Activated gamma-delta T cell (primary cell): ENCODE results near the gene AMPD3.

Source experiments
- DNase-seq: peaks from one replicate; lab custom pipeline; 2025; lab: John Stamatoyannopoulos, UW

The AMPD3 gene

GRCh38 chr11:10460611-10461275, 5.7 kb downstream of the AMPD3 start:
- no peak for DNase-seq

- no peak for DNase-seq
Measured at GRCh38 chr11:10461276-10461790, 6.3 kb downstream of the AMPD3 start.

DNA sequence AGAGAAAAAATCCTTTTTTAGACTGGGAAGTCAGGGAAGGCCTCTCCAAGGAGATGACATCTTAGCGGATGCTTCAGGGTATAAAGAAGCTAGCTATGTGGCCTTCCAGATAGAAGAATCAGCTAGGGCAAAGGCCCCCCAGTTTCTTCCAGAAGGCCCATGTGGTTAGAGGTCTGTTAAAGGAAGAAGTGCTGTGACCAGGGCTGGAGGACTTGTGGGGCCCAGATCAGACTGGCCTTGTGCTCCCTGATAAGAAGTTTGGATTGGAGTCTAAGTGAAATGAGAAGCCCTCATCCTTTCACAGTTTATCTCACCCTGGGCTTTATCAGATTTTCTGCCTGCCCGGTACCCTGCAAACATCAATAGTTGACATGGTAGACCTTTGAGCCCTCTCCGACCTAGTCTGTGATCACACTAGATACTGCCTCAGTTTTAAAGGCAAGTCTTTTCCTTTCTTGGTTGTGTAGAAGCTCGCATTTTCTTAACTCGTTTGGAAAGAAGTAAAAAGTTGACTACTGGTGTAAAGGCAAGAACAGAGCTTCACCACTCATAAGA, 7.8 kb downstream of the AMPD3 start:
- DNase-seq: no peak

- no peak for DNase-seq
Measured at GRCh38 chr11:10473371-10473770, 18.3 kb downstream of the AMPD3 start.

DNA sequence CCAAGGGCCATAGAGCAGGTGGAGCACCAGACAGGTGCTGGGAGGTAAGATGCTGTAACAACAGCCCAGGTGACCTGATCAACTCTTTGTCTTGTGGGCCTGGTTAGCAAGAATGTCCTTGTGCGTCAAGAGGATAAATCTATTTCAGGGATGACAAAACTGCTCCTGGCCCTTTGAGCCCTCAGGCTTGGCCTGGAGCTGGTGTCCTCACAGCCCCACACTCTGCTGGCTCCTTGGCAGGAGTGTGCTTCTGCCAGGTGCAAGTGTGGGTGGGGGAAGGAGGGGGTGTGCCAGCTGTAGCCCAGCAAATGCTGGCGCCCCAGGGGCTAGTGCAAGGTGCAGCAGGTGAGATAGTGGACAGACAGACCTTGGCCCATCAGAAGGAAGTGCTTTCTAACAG, 19.5 kb downstream of the AMPD3 start:
- no peak for DNase-seq

DNA sequence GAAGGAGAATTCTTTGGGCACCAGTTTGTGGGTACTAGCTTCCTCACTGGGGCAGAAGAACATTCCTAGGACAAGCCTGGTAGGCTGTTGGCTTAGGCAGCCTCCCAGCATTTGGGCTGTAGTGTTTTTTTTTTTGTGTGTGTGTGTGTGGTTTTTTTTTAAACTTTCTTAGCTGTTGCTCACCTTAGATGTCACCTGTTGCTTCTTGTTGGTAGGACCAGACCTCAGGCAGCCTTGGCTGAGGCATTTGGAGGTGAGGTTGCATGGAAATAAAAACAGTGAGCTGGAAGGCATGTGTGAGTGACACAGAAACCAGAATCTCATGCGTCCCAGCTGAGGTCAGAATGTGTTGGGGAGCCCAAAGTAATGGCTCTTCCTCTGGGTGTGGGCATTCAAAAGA, 21.3 kb downstream of the AMPD3 start:
- no peak for DNase-seq

DNA sequence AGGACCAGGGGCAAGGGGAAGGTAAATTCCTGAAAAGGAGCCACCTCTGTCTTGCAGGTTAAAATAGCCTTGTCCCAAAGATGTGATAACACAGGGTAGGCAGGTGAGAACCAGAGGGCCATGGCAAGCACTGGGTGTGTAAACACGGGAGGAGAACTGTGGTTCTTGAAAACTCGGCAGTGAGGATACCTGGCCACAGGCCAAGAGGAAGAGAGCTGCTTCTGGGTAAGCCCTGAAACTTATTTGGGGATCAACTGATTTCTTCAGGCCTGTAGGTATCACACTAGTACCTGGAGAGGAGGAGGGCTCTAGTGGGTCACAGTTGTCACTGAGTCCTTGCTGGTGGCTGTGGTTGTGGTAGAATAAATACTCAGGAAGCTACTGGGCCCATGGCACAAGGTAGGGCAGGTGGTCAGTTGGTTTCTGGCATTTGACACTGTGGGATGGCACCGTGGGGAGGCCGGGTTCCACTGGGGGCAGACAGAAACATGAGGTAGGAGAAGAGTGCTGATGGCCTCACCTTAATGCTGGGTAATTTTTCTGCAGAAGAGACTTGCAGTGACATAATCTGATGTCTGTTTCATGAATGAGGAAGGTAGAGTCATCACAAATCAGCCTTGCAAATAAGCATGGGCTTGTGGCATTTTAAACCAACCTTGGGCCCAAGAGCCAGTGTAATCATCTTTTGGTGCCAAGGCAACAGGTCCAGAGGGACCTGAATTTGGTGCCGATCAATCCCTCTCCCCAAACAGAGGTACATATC, 22.0 kb downstream of the AMPD3 start:
- no peak for DNase-seq

- DNase-seq: no peak
Measured at GRCh38 chr11:10477690-10478046, 22.6 kb downstream of the AMPD3 start.

DNA sequence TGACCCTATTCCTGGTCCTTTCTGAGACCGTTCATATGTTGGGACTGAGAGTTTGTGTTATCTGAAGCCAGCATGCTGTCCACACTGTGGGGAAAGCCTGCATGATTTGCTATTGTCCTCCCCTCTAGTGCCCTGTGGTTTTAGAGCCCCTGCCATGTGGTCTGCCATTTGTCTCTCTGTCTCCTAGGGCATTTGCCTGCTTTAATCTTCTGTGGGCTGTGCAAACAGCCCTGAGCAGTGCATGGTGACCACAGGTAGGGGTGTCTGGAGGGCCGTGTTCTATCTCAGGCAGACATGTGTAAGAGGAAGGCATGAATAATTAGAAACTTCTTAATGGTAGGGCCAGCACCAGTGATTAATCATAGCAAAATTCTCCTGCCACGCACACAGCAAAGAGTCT, 23.0 kb downstream of the AMPD3 start:
- DNase-seq: no peak

DNA sequence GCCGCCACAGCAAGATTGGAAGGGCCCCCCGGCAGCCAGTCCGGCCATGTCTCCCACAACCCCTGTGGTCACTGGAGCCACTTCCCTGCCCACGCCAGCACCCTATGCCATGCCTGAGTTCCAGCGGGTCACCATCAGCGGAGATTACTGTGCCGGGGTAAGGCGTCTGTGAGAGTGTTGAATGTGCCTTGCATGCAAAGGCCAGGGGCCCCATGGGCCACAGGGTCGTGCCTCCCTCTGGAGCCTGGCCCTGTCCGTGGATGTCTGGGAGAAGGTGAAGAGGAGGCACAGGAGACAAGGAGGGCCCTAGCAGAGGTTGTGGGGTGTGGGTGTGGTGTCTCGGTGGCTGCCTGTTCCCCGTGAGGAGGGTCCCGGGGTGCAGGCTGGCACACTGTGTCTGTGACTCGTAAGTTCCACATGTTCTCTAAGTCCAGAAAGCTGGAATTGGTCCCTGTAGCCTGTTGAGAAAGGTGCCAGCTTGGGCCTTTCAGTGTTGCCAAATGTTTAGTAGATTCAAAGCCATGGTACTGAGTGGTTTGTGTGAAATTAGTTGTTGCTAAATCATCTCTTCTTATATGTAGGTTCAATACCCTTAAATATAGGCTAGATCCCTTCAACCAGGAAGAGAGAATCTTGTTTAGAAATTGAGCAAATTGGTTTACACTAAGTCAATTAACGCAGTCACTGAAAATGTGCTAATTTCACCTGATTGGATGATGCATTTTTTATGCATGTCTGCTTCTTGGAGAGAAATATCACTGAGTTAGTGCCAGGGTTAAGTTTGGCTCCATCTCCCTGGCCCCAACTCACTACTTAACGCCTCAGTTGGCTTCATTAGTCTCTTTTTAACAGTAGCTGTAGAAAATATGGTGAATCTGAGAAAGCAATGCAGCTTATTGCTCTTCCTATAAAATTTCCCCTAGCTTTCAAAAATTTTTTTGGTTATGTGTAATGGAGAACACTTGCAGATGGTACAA, 23.8 kb downstream of the AMPD3 start:
- no peak for DNase-seq

GRCh38 chr11:10480026-10480425, 25.0 kb downstream of the AMPD3 start:
- DNase-seq: no peak

- DNase-seq: no peak
Measured at GRCh38 chr11:10480760-10481159, 25.7 kb downstream of the AMPD3 start.

DNA sequence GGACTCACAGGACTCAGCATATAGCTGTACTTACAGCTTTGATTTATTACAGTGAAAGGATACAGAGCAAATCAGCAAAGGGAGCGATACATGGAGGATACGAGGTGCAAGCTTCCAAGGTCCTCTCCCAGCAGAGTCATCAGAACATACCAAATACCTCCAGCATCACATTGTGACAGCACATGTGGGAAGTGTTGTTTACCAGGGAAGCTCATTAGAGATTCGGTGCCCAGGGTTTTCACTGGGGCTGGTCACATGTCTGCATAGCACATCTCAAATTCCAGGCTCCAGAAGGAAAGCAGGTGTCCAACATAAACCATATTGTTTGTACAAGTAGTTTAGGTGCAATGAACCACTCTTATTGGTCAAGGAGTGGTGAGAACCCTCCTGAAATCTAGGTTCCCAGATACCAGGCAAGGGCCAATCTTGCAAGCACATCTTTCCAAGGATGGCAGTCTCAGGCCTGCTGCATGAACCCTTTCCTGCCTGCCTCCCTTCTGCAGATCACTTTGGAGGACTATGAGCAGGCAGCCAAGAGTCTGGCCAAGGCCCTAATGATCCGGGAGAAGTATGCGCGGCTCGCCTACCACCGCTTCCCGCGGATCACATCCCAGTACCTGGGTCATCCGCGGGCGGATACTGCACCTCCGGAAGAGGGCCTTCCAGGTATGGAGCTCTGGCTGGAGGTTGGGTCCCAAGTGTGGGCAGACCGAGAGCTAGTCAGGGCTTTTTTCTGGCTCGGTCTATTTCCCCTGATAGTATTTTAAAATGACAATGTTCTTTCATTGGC, 26.7 kb downstream of the AMPD3 start:
- no peak for DNase-seq

DNA sequence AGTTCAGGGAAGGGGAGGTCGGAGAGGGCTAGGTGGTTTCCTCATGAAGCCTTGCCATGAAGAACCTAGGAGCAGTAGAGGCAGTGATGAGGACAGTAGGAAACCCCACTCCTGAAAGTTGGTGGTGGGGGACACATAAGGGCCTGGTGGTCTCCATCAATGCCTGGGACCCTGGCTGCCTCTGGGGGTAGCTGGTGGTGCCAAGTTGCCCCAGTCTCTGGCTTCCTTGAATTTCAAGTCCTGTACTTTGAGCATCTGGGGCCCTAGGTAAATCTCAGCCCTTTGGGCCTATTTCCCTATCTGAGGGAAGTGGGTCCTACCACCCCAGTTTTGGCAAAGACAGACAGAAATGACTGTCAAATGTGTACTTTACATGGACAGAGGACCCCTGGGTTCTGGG, 28.1 kb downstream of the AMPD3 start:
- DNase-seq: no peak

GRCh38 chr11:10483584-10483983, 28.5 kb downstream of the AMPD3 start:
- no peak for DNase-seq

DNA sequence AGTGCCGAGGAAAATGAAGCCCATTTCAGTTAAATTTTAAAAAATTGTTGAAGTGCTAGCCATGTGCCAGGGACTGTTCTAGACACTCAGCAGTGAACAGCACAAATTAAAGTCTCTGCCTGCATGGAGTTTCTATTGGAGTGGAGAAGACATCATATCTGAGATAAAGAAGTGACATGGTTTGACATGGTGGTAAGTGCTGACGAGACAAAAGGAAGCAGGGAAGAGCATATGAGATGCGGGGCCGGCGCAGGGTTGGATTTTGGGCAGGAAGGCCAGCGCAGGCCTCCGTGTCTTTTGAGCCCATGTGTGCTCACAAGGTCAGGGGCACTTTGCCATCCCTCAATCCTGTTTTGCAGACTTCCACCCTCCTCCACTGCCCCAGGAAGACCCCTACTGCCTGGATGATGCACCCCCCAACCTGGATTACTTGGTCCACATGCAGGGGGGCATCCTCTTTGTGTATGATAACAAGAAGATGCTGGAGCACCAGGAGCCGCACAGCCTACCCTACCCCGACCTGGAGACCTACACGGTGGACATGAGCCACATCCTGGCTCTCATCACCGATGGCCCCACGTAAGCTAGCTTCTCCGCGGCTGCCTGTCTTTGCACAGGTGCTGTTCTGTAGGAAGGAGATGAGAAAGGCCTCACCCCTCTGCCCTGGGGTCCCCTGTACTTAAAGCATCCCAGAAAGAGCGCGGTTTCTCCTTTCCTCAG, 29.6 kb downstream of the AMPD3 start:
- DNase-seq: no peak

DNA sequence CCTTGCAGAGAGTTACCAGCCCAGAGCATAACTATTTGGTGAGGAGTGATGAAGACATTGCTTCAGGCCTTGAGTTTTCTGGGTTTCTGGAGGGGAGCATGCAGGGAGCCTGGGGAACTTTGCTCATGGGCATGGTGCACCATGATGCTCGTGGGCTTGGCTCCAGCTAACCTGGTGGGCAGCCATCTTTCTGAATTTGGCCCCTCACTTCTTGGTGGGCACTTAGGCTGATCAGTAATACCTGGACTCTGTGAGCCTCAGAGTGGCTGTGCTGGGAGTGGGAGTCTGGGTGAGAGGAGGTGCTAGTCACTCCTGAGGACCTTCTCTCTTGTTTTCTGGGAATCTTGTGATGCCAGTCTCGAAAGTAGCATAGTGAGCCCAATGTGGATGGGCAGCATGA, 30.6 kb downstream of the AMPD3 start:
- no peak for DNase-seq

- no peak for DNase-seq
Measured at GRCh38 chr11:10486161-10486840, 31.2 kb downstream of the AMPD3 start.

- DNase-seq: no peak
Measured at GRCh38 chr11:10487002-10487647, 32.1 kb downstream of the AMPD3 start.
